GM21825 (cell line): ENCODE data around the gene AFAP1L2.

ENCODE experiments used
- ATAC-seq: cut with Tn5 transposase; IDR thresholded peaks from one replicate; pipeline ENCODE4 v1.9.1; 2021; ENCODE audit warnings: mild to moderate bottlenecking, moderate library complexity; ENCODE audit not compliant: unreplicated experiment

The AFAP1L2 gene, protein sequence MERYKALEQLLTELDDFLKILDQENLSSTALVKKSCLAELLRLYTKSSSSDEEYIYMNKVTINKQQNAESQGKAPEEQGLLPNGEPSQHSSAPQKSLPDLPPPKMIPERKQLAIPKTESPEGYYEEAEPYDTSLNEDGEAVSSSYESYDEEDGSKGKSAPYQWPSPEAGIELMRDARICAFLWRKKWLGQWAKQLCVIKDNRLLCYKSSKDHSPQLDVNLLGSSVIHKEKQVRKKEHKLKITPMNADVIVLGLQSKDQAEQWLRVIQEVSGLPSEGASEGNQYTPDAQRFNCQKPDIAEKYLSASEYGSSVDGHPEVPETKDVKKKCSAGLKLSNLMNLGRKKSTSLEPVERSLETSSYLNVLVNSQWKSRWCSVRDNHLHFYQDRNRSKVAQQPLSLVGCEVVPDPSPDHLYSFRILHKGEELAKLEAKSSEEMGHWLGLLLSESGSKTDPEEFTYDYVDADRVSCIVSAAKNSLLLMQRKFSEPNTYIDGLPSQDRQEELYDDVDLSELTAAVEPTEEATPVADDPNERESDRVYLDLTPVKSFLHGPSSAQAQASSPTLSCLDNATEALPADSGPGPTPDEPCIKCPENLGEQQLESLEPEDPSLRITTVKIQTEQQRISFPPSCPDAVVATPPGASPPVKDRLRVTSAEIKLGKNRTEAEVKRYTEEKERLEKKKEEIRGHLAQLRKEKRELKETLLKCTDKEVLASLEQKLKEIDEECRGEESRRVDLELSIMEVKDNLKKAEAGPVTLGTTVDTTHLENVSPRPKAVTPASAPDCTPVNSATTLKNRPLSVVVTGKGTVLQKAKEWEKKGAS

DNA sequence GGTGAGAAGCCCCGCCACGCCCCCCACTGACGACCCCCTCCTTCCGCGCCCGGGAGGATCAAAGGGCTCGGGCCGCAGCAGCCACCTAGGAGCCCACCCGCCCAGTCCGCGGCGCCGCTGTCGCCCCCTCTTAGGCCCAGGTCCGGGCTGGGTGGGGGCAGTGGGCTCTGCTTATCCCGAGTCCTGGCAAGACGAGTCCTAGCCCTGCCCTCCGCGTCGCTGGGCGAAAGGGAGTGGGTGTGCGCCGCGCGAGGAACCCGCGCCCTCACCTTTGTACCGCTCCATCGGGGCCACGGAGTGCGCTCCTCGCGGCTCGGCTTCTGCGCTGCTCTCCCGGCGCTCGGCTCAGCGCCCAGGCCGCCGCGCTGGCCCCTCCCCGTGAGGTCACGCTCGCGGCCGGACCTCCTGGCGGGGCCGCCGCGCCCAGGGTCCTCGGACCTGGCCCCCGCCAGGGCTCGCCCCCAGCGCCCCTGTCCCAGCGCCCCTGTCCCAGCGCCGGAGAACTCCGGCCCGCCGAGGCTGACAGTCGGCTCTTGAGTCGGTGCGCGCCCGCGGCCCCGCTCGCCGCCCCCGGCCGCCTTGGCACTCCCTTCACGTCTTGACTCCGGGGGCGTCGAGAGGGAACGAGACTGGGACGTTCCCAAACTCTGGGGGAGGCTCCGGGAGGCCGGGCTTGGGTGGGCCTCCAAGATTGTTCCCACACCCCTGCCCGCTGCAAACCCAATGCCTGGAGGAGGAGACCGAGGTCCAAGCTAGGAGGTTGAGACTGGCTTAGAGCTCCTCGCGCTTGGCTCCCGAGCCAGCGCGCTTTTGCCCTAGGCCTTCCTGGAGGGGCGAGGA lies at the start of gene AFAP1L2:
TSS of gene AFAP1L2 (minus strand) at position 332 of the 840 bp plus-strand sequence. CDS start at position 285, 47 bp downstream.
- no peak for ATAC-seq

DNA sequence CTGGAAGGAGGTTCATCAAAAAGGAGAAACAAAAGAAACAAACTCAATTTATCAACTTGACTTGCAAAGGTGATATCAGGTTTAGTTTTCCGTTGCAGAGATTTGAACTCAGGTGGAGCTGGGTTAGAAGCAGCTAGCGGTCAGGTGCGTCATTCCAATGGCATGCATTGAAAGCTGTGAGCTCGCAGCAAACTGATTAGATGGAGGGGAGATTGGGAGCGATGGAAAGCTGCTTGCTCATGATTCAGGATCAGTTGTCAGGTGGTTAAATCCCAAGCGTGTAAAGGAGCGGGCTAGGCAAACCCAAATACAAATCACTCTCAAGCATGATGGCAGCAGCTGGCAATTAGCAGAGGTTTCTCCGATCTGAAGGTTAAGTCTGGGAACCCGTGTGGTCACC lies 49.3 kb upstream of the AFAP1L2 start:
- no peak for ATAC-seq

DNA sequence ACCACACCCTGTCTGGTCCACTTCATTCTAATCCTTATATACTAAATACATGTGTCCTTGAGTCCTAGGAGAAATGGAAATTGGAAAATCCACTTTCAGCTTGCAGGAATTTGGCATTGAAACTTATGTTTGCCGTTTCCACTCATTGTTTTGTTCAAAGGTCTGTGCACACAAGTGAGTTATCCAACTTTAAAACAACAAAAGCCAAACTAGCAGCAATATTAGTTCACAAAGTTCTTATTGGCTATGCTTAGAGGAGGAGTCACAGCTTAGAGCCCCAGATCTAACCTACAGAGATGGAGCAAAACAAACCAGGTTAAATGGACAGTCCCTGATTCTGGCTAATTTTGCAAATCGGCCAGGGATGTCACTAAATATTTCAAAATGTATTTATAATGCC lies 44.6 kb upstream of the AFAP1L2 start:
- ATAC-seq: no peak

DNA sequence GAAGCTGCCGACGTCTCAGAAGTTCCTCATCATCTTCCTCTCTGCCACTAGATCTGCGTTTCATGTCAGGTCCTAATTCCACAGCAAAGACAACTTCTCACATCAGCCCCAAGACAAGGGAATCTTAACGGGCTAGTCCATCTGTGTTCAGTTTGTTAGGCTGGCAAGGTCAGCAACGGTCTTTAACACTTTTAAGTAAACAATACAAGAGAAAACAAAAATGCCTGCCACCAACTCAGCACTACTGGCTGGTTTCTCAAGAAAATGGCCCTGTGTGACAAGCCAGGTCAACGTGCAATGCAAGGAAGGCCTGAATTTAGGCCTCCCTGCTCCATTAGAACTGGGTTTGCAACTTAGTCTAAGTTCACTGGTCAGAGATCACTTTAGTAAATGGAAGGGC lies 41.0 kb upstream of the AFAP1L2 start:
- no peak for ATAC-seq

DNA sequence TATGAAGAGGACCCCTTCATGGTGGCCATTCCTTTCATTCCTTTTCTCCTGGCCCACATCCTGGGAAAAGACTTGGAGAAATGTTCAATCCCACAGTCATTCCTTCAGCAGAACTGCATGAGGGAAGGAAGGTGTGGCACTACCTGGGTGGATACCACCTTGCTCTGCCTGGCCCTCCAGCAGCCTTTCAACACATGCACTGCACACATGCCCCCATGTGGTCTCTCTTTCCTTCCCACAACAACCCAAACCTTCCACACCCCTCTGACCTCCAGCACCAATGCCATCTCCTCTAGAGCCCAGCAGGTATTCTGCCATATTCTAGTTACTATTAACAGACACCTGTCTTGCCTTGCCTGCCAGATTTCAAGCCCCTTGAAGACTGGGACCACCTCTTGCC lies 40.5 kb upstream of the AFAP1L2 start:
- no peak for ATAC-seq

DNA sequence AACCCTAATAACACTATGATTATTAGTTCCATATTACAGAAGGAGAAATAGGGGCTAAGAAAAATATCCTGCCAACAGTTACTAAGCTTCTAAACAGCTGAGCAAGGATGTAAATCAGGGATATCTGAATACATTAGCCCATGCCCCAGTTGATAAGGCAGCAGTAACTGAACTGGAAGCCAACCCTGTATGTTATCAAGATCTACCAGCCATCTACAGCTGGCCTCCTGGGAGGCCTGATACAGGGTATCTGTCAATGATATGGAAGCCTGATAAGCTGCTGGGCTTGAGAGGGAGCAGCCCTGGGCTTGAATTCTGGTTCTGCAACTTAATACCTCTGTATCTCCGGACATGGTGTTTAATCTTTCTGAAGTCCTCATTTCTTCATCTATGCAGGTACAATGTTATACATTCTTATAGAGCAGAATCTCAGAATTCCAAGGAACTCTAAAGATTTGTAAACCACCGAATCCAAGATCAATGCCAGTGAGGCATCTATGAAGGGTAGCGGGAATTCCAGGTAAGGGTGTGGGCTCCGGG lies 37.9 kb upstream of the AFAP1L2 start:
- ATAC-seq: no peak

DNA sequence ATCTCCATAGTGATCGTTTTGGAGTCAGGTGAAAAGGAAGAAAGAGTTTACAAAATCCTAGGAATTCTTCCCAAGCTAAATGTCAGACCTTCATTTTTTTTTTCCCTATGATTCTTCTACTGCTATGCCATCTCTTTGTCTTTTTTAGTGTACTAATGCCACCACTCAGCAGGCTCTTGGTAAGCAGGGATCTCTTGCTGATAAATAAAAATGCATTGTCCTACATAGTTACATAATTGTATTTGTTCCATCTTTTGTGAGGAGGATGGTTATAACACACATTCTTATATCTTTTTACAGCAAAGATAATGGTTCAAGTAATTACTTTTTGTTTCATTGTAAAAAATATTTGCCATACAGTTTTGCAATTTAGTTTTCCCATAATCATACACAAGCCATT lies 36.8 kb upstream of the AFAP1L2 start:
- no peak for ATAC-seq

DNA sequence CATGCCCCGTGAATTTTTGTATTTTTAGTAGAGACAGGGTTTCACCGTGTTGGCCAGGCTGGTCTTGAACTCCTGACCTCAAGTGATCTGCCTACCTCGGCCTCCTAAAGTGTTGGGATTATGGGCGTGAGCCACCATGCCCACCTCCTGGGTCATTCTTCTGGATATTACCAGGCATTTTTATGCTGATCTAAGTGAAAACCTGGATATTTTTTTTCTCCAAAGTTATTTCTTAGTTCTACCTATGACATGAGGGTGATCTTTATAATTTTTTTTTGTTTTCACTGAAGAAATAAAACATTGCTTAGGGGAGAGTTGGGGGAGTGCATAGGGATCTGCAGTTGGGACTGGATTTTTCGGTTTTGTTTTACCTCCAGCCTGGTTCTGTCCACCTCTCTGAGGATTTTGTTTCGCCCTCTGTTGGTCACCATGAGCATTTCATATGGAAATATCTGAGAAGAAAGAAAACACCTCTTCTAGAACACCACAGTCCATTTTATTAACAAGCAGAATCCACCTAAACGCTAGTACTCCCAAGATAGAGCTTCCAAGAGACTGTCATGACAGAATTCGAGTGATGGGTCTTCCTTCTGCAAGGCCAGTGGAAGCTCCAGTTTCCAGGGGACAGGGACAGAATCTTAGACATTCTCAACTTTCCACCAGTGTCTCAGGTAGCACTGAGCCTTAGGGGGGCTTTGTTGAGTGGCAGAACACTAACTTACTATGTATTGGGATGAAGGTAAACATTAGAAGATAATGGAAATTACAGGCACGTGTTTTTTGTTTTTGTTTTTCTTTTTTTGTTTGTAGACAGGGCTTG lies 33.4 kb upstream of the AFAP1L2 start:
- no peak for ATAC-seq

DNA sequence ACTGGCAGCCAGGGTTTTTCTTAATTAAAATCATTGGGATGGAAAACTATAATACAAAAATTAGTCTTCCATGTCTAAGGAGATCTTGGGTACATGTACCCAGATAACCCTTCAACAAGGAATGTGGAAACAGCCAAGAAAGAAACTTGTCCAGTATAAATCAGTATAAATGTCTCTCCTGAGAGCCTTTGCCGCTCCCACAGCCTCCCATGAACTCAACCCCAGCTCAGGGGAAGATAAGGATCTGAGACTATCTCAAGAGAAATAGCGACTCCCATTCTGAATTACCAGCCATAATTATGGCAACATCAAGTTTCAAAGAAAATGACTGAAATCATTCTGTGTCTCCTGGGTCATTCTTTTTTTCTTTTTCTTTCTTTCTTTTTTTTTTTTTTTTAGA lies 32.6 kb upstream of the AFAP1L2 start:
- no peak for ATAC-seq

DNA sequence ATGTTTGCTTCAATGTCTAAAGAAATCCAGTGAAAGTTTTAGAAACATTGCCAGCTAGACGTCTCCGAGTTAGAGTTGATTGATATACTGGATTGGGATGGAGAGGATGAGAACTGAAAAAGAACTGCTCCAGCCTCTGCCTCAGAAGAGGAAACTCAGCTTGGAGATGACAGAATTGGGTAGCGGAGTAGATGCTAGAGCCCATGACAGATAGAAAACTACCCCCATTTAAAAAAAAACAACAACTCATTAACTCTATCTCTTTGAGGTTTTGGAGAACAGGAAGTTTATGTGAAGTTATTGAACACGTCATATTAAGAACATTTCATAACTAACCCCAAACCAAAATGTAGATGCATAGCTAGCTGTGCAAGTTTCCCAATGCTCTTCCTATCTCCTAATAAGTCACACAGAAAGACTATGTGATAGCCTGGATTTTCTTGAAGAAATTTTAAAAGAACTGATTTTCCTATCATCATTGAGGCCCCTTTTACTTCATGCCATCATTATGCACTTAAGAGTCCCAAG lies 28.3 kb upstream of the AFAP1L2 start:
- no peak for ATAC-seq

DNA sequence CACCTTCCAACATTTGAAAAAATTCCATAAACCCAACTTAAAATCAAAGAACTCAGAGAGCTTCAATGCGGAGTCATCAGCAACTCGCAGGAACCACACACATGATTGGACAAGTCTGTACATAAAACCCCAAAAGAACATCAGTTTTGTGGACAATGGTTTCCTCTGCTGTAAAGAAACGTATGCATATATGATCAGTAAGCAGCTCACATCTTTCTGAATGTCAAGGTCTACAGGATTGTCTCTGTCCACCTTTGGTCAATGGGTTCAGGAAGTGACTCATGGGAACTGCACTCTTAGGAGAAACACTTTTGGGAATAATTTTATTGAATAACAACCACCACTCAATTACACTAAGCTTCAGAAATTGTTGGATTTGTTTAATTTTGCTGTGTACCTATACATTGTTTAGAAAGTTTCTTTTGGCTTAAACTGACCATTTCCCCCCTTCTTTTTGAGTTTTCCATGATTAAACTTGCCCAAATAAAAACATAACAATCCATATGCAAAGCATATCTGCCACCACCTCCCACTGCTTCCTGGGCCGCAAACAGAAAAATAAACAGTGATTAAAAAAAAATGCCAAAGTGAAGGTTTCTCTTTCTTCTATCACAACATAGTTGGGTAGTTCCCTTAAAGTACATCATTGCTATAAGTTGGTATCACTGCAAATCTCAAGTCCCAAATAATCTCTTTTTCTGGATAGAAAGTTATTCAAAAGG lies 27.3 kb upstream of the AFAP1L2 start:
- ATAC-seq: no peak

DNA sequence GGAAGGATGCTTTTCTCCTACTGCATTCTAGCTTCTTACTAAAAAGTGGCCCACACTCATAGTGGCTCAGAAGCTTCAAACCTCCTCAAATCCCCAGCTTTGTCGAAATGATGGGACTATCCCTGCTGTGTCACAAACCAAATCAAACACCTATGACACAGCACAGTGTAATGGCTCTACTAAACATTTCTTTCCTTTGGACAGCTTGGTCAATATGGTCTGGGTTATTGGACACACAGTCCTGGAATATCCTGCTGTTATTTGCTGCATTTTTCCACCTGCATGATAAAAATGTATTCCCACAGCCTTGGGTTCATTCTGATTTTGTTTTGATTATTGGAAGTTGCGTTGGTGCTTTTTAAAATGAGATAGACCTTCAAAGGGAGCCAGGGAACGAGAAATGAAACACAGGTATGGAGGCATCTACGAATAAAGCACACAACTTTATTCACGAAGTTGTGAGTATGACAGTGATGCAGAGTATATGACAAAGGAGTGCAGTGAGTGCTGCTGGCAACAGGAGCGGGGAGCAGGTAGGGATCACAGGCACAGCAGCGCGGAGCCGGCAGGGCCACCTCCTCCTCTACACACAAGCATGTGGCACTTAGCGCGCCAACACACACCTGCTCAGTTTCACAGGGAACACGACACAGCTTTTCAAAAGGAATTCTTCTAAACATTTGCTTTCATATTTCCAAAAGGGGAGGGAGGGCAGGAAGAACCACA lies 26.5 kb upstream of the AFAP1L2 start:
- ATAC-seq: no peak

DNA sequence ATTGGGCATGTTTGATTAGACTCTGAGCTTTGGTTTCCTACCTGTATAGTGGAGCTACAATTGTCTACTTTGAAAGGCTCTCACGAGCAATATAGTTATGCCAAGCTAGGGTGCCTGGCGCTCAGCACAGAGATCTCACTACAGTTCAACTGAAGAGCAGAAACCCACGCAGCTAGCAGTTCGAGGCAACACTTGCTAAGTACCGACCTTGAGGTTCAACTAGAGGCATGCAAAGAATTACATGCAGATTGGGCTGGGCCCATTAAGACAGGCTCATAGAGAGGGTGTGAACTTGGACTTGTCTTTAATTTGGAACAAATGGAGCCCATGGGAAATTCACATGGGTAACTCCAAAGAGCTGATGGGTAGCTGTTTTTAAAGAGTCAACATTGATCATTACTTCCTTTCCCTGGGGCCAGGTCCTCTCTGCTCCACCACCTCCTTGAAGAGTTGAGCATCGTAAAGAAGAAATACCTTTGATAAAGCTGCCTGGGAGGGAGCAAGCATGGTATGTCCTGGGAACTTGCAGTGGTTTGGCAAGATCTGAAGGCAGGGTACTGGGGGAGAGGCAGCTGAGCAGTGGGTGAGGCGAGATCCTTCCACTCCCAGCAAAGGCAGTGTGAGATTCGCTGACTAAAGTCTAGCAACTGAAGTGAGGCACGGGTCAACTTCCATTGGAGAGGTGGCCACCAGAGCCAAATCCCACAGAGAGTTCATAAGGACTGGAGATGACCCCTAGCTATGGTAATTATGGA lies 25.5 kb upstream of the AFAP1L2 start:
- ATAC-seq: no peak

DNA sequence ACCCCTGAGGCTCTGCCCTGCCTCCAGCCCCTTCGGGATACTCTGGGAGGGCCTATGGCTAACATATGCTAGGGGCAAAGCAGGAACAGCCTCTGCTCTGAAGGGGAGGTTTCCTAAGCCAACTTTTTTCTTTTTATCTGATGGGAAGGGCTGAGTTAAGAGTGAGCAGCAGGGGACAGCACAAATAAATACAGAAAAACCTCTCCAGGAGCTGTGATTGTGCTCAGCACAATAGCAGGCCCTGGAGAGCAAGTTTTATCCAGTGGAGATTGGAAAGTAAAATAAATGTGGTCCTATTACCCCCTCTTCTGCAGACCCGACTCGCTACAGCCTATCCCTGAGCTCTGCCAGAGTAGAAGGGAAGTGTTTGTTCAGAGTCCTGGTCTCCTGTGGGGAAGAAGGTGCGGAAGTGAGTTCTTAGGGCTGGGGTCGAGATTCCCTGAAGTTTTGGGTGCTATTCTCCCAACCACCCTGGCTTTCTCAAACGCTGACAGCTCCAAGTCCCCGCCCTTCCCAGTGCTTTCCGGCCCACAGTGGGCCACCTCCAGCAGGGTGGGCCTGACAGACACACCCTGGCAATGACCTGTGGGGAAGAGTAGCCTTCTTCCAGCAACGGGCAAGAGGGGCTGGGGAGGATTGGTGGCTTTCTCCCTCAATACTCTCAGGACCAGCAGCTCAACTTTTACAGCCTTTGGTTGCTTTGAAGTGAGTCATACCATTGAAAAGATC lies 23.0 kb upstream of the AFAP1L2 start:
- ATAC-seq: no peak

DNA sequence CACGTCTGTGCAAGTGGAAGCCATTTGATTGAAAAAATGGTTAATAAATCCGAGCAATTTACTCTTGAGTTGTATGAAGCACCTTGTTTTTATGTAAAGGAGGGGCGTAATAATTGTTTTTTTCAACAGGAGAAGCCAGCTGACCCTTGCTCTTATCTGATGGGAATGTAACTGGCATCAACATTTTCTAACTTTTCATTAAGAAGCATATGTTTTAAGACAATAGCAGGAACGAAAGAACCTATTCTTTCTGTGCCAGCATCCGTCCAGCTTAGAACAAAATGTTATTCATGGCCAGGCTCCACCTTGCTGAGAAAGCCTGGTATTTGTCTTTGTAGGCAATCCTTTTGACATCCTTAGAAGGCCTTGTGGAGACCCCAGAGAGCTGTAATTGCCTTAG lies 22.2 kb upstream of the AFAP1L2 start:
- ATAC-seq: no peak

DNA sequence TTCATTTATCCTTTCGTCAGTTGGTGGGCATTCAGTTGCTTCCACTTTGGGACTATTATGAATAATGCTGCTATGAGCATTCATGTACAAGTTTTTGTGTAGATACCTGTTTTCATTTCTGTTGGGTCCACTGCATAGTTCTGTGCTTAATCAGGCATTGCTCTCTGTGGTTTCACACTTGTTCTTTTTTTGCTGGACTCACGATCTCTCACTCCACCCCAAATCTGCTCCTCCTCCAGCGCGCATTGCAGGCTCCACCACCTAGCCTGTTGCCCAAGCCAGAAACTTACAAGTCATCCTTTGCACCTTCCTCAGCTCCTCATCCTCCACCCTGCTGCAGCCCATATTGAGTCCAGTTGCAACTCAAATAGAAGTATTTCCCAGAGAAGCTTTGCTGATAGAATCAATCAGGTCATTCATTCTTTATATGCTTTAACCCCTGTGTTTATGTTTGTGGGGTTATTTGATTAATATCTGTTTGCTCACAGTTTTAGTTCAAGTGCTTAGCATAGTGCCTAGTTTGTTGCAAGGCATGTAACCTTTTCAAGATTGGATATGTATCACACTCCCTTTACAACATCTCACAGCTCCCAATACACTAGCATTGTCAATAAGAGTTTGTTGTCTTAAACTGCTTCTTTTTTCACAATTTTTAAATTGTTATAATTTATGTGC lies 16.6 kb upstream of the AFAP1L2 start:
- ATAC-seq: no peak

DNA sequence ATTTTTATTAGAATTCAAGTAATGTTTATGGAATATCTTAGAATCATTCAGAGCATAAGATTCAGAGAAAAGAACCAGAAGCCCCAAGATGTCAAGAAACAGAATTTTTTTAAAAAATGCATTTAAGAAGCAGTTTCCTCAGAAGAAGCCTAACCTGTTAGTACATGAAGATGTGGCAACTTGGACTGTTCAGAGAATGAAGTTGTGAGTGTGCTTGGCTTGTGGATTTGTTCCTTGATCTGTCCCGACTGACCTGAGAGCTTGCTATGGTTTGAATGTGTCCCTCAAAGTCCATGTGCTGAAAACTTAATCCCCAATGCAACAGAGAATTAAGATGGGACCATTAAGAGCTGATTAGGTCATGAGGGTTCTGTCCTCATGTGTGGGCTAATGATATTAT lies 13.8 kb upstream of the AFAP1L2 start:
- ATAC-seq: no peak
